Posterior vena cava (tissue), 2 donors: Measurements from ENCODE around the gene OR1K1. TPM values are rescaled to one million over a fixed set of nuclear protein-coding genes. Genes with fewer than 3 reads are reported as not detected.

Source experiments
- DNase-seq: peaks from one replicate; pipeline ENCODE4 v3.0.0-alpha.2; 2020; ENCODE audit warnings: low spot score
- intact Hi-C, 2 donors: fragments of 100-400 bp; cut with DNase I; formaldehyde crosslinking; loops; one replicate each; pipeline versions ENCODE4 v1.14.1 to v1.14.2; 2022 to 2023
- total RNA-seq, 2 donors: library from RNA; stranded (reverse); fragmentation: NEBNext Ultra II Directional; extraction: Animal tissue kit (Norgen Biotek cat#: 25700); gene quantifications; one replicate each; pipeline ENCODE4 v1.2.1, GENCODE V29; 2021
- donor health status: DM: yes; HTN: yes; CAD: no.
- donor health status: DM: yes; HTN: yes; CAD: no.

Gene OR1K1
- total RNA-seq, 2 donors from 2014 or later: not detected

DNA sequence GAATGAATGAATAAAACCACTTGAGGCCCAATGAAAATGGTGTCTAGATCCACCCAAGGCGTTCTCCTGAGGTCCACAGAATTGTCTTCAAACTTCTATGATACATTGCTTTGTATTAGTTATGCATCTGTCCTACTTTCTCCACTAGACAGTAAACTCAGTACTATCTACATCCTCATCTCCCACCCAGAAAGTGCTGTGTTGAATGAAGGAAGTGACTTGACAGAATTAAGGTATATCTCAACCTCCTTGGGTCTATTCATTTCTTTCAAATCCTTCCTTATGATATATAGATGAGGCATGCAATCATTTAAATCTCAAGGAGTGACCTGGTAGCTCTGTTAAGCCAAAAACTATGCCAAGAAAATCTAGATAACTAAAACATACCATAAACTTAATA is 44.2 kb downstream of the OR1K1 start:
- no peak for DNase-seq
- intact Hi-C loops: no loop called here

DNA sequence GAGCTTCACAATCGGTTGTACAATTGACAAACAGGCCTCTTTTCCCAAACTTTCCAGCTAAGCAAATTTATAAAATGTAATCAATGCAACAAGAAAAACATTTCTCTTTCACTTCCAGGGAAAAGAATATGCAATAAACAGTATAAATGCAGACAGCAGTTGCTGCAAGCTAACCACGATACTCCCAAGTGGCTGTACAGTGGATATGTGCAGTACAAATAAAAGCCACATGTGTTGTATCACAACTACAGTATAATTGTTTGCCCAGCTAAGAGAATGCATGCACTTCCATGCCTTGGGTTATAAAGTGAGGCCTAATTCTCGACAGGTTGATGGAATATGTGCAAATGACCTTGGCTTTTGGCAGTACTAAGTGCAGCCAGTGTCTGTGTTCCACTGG is 45.2 kb downstream of the OR1K1 start:
- intact Hi-C loops: no loop called here

DNA sequence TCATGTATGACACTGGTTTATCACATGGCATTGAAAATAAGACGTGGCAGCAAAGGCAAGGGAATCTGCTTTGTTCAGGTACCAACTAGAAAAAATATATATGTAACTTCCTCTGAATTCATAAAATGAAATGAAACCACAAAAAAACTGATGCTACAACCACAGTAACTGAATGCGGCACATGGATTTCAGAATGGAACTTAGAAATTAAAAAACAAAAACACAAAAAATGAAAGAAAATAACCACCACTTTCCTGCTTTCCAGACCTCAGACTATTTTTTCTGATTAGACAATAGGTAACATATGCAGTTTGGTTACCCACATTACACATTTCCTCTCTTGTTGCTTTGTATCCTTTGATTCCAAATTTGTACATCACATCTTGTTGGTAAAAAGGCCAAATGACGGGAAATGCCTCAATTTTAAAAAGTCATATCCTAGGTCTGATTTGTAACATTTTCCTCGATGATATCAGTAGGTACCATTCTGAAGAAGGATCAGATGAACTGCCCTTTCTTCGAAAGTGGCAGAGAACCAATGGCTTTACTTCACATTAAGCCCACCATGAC is 46.5 kb downstream of the OR1K1 start:
- DNase-seq: no peak
- intact Hi-C loops: no loop called here

More for the DNA sequence above, 45.2 kb downstream of the OR1K1 start:
- no peak for DNase-seq

DNA sequence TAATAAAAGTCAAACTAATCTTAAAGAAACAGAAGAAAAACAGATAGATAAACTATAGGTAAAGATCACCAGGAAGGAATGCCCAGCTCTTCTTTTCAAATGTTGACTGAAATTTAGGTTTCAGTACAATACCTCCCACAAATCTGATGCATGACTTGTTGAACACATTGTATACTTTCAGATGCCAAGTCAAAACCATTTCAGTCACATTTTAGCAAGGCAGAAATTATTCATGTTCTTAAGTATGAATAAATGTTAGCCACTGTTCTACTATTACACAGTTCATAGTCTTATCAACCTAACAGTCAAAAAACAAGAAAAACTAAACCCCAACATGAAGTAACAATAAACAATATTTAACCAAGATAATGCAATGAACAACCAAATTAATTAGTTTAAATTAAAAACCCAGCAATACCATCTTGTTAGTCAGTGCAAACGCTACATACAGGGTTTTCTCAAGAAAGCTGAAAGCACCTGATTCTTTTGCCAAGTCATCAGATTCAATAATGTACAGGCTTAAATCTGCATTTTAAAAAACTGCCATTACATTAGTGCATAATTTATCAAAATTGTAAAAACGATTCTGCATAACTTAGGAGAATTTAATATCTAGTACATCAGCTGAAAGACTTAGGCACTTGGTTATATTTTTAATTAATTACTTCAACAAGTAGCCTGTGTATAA is 48.5 kb downstream of the OR1K1 start:
- DNase-seq: no peak

More for the DNA sequence above, 48.5 kb downstream of the OR1K1 start:
- intact Hi-C loops: no loop called here

Other genes with a start within 250 kb of the OR1K1 start
- not detected for gene OR1N2, start 247.0 kb upstream of the OR1K1 start, total RNA-seq
- gene OR1L8, start 216.7 kb upstream of the OR1K1 start, total RNA-seq: under 1 TPM in 1 of 2 donors, not detected in 1; 0.29 TPM
- not detected for gene OR1Q1, start 185.4 kb upstream of the OR1K1 start, total RNA-seq
- gene OR1B1, start 142.5 kb upstream of the OR1K1 start, total RNA-seq: not detected
- not detected for gene OR1L1, start 138.4 kb upstream of the OR1K1 start, total RNA-seq
- not detected for gene OR1L3, start 125.0 kb upstream of the OR1K1 start, total RNA-seq
- gene OR1L4, start 76.1 kb upstream of the OR1K1 start, total RNA-seq: not detected
- gene OR1L6, start 57.8 kb upstream of the OR1K1 start, total RNA-seq: not detected
- not detected for gene OR5C1, start 11.2 kb upstream of the OR1K1 start, total RNA-seq
- gene PDCL, start 28.5 kb downstream of the OR1K1 start, total RNA-seq: 10 to 100 TPM; 12.1 to 15.8 TPM
- 10 to 100 TPM; 35.1 to 46.8 TPM for gene RC3H2, start 105.2 kb downstream of the OR1K1 start, total RNA-seq
- gene ZBTB6, start 113.2 kb downstream of the OR1K1 start, total RNA-seq: 1 to 10 TPM; 7.7 to 9.0 TPM
- gene ZBTB26, start 131.4 kb downstream of the OR1K1 start, total RNA-seq: 1 to 10 TPM; 5.4 to 5.8 TPM
- gene RABGAP1, start 140.9 kb downstream of the OR1K1 start, total RNA-seq: 10 to 100 TPM; 64.1 to 75.4 TPM
- gene GPR21, start 233.5 kb downstream of the OR1K1 start, total RNA-seq: 1 to 10 TPM; 3.3 to 6.9 TPM